ENCODE data around the gene CLIP1. TPM values are rescaled to one million over a fixed set of nuclear protein-coding genes. Genes with fewer than 3 reads are reported as not detected.
A peak's percentile ranks its signal among the peaks of the same experiment; 100 is the strongest.

CLIP1 gene
- polyA plus RNA-seq, 4 donors, result 16.1 to 34.9 (median 19.7) TPM

DNA sequence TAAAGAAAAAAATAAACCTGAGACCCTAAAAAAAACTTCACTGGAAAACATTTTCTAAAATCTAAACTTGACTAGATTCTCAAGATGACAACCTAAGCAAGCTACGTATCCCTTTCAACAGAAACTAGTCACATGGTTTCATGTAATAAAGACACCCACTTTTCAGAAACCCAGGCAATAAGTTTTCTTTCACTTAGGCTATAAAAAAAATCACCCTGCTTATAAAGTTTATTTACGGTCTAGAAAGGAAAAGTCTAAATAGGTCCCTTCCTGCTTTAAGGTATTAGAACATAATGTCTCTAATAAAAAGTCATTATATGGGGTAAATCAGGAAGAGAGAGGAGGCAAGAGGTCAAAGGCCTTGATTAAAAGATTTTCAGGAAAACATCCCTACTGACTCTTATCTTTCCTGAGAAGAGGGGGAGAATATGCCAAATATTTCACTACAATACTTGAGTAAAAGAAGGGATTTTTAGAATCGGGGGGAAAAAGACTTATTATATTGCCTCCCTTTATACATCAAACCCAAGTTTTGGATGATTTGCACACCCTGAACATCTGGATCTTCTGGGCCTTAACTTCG lies 9.5 kb downstream of the CLIP1 start:
- H3K4me3 ChIP-seq (ENCODE audit: low read depth in 1 of 3, low read length in 3 of 3), result no peak overlapping the region
- no peak overlapping the region for H3K27ac ChIP-seq (ENCODE audit: low read depth in 1 of 3, low read length in 2 of 3)
- DNase-seq, result no peak
- H3K9me3 ChIP-seq (ENCODE audit: control insufficient read depth in 2 of 2, insufficient read depth in 1 of 2, low read depth in 1 of 2, low read length in 1 of 2), result peaks cover 0 to 4% of the 10 kb centered on the region in 2 donors
- no peak for FAIRE-seq
- 38 to 49% (median 45%) methylated on average over 4 of the region's 4 CpGs for WGBS, 3 donors
- H3K27me3 ChIP-seq (ENCODE audit: control insufficient read depth in 3 of 3, insufficient read depth in 3 of 3, low read length in 3 of 3), result no peaks in the 10 kb centered on the region
- peaks cover 0 to 14% (median 0%) of the 10 kb centered on the region in 3 donors for H3K36me3 ChIP-seq (ENCODE audit: control insufficient read depth in 3 of 3, insufficient read depth in 2 of 3, low read depth in 1 of 3, low read length in 3 of 3)
- peaks cover 0 to 6% (median 0%) of the 10 kb centered on the region in 3 donors for H3K4me1 ChIP-seq (ENCODE audit: control insufficient read depth in 3 of 3, insufficient read depth in 2 of 3, low read depth in 1 of 3, low read length in 2 of 3)

DNA sequence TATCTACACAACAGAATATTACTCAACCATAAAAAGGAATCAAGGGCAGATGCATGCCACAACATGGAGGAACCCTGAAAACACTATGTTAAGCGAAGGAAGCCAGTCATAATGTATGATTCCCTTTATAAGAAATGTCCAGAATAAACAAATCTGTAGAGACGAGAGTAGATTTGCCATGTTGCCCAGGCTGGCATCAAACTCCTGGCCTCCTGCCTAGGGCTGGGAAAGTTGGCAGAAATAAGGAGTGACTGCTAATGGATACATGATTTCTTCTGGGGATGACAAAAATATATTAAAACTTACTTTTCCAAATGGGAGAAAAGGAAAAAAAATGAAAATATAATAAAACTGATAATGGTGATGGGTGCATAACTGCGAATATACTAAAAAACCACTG lies 10.9 kb downstream of the CLIP1 start:
- peaks cover 0 to 7% (median 6%) of the 10 kb centered on the region in 3 donors for H3K4me1 ChIP-seq (ENCODE audit: control insufficient read depth in 3 of 3, insufficient read depth in 2 of 3, low read depth in 1 of 3, low read length in 2 of 3)
- no peak overlapping the region for H3K4me3 ChIP-seq (ENCODE audit: low read depth in 1 of 3, low read length in 3 of 3)
- H3K27ac ChIP-seq (ENCODE audit: low read depth in 1 of 3, low read length in 2 of 3), result no peak overlapping the region
- 92 to 95% (median 94%) methylated on average over 3 of the region's 3 CpGs for WGBS, 3 donors
- FAIRE-seq (no peak), DNase-seq (no peak)
- H3K27me3 ChIP-seq (ENCODE audit: control insufficient read depth in 3 of 3, insufficient read depth in 3 of 3, low read length in 3 of 3), result no peaks in the 10 kb centered on the region
- peaks cover 0 to 4% of the 10 kb centered on the region in 2 donors for H3K9me3 ChIP-seq (ENCODE audit: control insufficient read depth in 2 of 2, insufficient read depth in 1 of 2, low read depth in 1 of 2, low read length in 1 of 2)
- H3K36me3 ChIP-seq (ENCODE audit: control insufficient read depth in 3 of 3, insufficient read depth in 2 of 3, low read depth in 1 of 3, low read length in 3 of 3), result peaks cover 0 to 8% (median 0%) of the 10 kb centered on the region in 3 donors

DNA sequence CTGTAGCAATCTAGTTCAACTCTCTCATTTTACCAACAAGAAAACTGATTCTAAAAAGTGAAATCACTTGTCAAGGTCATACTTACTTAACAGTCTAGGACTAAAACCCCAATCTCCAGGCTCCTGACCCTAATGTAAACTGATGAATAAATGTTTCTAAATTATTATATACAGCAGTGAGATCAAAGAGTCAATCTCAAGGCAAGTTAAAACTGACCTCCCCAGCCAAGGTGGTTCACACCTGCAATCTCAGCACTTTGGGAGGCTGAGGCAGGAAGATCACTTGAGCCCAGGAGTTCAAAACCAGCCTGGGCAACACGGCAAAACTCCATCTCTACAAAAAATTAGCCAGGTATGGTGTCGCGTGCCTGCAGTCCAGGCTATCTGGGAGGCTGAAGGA lies 15.3 kb downstream of the CLIP1 start:
- peaks cover 0 to 9% (median 0%) of the 10 kb centered on the region in 3 donors for H3K36me3 ChIP-seq (ENCODE audit: control insufficient read depth in 3 of 3, insufficient read depth in 2 of 3, low read depth in 1 of 3, low read length in 3 of 3)
- H3K4me1 ChIP-seq (ENCODE audit: control insufficient read depth in 3 of 3, insufficient read depth in 2 of 3, low read depth in 1 of 3, low read length in 2 of 3), result peaks cover 0 to 14% (median 0%) of the 10 kb centered on the region in 3 donors
- no peak overlapping the region for H3K4me3 ChIP-seq (ENCODE audit: low read depth in 1 of 3, low read length in 3 of 3)
- H3K27ac ChIP-seq (ENCODE audit: low read depth in 1 of 3, low read length in 2 of 3), result no peak overlapping the region
- WGBS, 3 donors, result 90 to 94% (median 90%) methylated on average over 3 of the region's 3 CpGs
- no peak for DNase-seq
- peaks cover 0 to 4% of the 10 kb centered on the region in 2 donors for H3K9me3 ChIP-seq (ENCODE audit: control insufficient read depth in 2 of 2, insufficient read depth in 1 of 2, low read depth in 1 of 2, low read length in 1 of 2)
- no peaks in the 10 kb centered on the region for H3K27me3 ChIP-seq (ENCODE audit: control insufficient read depth in 3 of 3, insufficient read depth in 3 of 3, low read length in 3 of 3)
- FAIRE-seq, result no peak

DNA sequence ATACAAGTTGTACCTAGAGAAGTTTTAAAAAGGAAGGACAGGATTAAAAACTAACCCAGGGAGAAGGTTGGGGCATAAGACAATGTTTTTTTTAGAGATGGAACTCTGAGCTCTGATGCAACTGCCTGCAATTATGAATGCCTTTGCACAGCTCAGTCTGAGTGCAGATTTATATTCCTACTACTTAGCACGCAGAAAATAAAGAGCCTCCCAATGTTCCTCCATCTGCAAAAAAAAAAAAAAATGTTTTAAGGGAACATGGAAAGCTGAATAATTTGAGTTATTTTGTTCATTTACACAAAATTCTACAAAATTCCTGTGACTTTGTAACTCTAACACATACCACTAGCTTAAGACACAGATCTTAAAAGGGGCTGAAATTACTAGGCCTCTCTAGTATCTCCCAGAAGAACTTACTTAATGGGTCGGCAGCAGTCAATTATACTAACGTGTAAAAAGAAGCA lies 15.7 kb downstream of the CLIP1 start:
- H3K36me3 ChIP-seq (ENCODE audit: control insufficient read depth in 3 of 3, insufficient read depth in 2 of 3, low read depth in 1 of 3, low read length in 3 of 3), result peaks cover 0 to 12% (median 0%) of the 10 kb centered on the region in 3 donors
- H3K4me3 ChIP-seq (ENCODE audit: low read depth in 1 of 3, low read length in 3 of 3), result no peak overlapping the region
- peaks cover 0 to 4% of the 10 kb centered on the region in 2 donors for H3K9me3 ChIP-seq (ENCODE audit: control insufficient read depth in 2 of 2, insufficient read depth in 1 of 2, low read depth in 1 of 2, low read length in 1 of 2)
- H3K4me1 ChIP-seq (ENCODE audit: control insufficient read depth in 3 of 3, insufficient read depth in 2 of 3, low read depth in 1 of 3, low read length in 2 of 3), result peaks cover 0 to 14% (median 0%) of the 10 kb centered on the region in 3 donors
- peak in 1 of 2 donors; percentile 64 for DNase-seq
- WGBS, 3 donors, result 56 to 70% (median 57%) methylated on average over 3 of the region's 3 CpGs
- no peaks in the 10 kb centered on the region for H3K27me3 ChIP-seq (ENCODE audit: control insufficient read depth in 3 of 3, insufficient read depth in 3 of 3, low read length in 3 of 3)
- peak overlapping the region in 1 of 3 donors; percentile 49 for H3K27ac ChIP-seq (ENCODE audit: low read depth in 1 of 3, low read length in 2 of 3)
- FAIRE-seq, result no peak

DNA sequence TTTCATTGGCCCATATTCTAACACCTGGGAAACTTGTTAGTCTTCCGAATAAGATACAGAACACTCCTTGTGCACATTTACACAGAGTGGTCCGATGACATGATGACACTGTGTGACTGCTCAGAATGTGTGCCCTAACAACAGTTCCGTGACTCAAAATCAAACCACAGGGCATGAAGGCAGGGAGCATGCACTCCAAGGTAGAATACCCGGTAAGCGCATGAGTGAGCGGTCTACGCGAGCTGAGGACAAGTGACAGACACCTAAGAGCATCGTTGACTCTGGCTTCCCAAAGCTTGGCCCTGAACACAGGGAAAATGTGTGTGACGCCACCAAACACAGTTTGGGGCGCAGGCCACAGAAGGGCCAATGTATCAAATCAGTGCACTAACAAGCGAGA lies 18.6 kb downstream of the CLIP1 start:
- Histone ChIP-seq H3K27ac (ENCODE audit: low read depth in 1 of 3, low read length in 2 of 3) (no peak overlapping the region), H3K9me3 (ENCODE audit: control insufficient read depth in 2 of 2, insufficient read depth in 1 of 2, low read depth in 1 of 2, low read length in 1 of 2) (no peaks in the 10 kb centered on the region), H3K4me1 (ENCODE audit: control insufficient read depth in 3 of 3, insufficient read depth in 2 of 3, low read depth in 1 of 3, low read length in 2 of 3) (peaks cover 0 to 24% (median 3%) of the 10 kb centered on the region in 3 donors), H3K27me3 (ENCODE audit: control insufficient read depth in 3 of 3, insufficient read depth in 3 of 3, low read length in 3 of 3) (no peaks in the 10 kb centered on the region), H3K4me3 (ENCODE audit: low read depth in 1 of 3, low read length in 3 of 3) (no peak overlapping the region), H3K36me3 (ENCODE audit: control insufficient read depth in 3 of 3, insufficient read depth in 2 of 3, low read depth in 1 of 3, low read length in 3 of 3) (peaks cover 0 to 18% (median 0%) of the 10 kb centered on the region in 3 donors)
- WGBS, 3 donors, result 92 to 97% (median 94%) methylated on average over 12 of the region's 12 CpGs
- no peak for FAIRE-seq
- no peak for DNase-seq

DNA sequence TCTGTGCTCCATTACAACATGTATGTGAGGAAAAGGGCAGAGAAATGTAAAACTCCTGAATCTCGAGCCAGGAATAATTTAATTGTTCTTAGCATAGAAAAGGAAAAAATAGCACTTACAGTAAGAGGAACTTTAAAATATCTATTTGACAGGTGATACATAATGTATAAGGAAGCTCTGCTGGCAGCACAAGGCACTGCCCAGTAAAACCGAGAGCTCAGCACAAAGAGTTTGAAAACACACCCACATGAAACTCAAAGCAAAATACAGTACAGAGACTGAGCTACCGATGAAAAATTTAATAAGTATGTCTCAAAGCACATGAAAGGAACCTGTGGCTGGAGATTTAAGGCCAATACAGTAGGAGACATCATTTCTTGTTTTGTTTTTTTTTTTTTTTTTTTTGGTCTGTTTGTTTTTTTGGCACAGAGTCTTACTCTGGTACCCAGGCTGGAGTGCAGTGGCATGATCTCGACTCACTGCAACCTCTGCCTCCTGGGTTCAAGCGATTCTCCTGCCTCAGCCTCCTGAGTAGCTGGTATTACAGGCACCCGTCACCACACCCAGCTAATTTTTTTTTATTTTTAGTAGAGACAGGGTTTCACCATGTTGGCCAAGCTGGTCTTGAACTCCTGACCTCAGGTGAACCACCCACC lies 19.2 kb downstream of the CLIP1 start:
- FAIRE-seq (no peak), DNase-seq (no peak)
- no peak overlapping the region for H3K27ac ChIP-seq (ENCODE audit: low read depth in 1 of 3, low read length in 2 of 3)

DNA sequence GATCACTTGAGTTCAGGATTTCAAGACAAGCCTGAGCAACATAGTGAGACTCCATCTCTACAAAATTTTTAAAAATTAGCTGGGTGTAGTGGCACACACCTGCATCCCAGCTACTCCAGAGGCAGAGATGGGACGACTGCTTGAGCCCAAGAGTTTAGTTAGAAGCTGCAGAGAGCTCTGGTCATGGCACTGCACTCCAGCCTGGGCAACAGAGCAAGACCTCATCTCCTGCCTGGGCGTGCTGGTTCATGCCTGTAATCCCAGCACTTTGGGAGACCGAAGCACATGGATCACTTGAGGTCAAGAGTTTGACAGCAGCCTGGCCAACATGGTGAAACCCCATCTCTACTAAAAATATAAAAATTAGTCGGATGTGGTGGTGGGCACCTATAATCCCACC lies 20.2 kb downstream of the CLIP1 start:
- no peak overlapping the region for H3K27ac ChIP-seq (ENCODE audit: low read depth in 1 of 3, low read length in 2 of 3)
- peaks cover 0 to 19% (median 0%) of the 10 kb centered on the region in 3 donors for H3K36me3 ChIP-seq (ENCODE audit: control insufficient read depth in 3 of 3, insufficient read depth in 2 of 3, low read depth in 1 of 3, low read length in 3 of 3)
- DNase-seq, result no peak
- peaks cover 0 to 22% (median 3%) of the 10 kb centered on the region in 3 donors for H3K4me1 ChIP-seq (ENCODE audit: control insufficient read depth in 3 of 3, insufficient read depth in 2 of 3, low read depth in 1 of 3, low read length in 2 of 3)
- FAIRE-seq, result no peak
- no peaks in the 10 kb centered on the region for H3K9me3 ChIP-seq (ENCODE audit: control insufficient read depth in 2 of 2, insufficient read depth in 1 of 2, low read depth in 1 of 2, low read length in 1 of 2)
- no peak overlapping the region for H3K4me3 ChIP-seq (ENCODE audit: low read depth in 1 of 3, low read length in 3 of 3)
- H3K27me3 ChIP-seq (ENCODE audit: control insufficient read depth in 3 of 3, insufficient read depth in 3 of 3, low read length in 3 of 3), result no peaks in the 10 kb centered on the region
- 93 to 95% (median 94%) methylated on average over 4 of the region's 4 CpGs for WGBS, 3 donors

More for the DNA sequence above, 19.2 kb downstream of the CLIP1 start:
- H3K36me3 ChIP-seq (ENCODE audit: control insufficient read depth in 3 of 3, insufficient read depth in 2 of 3, low read depth in 1 of 3, low read length in 3 of 3), result peaks cover 0 to 18% (median 0%) of the 10 kb centered on the region in 3 donors
- WGBS, 3 donors, result 73 to 88% (median 79%) methylated on average over 6 of the region's 6 CpGs
- no peak overlapping the region for H3K4me3 ChIP-seq (ENCODE audit: low read depth in 1 of 3, low read length in 3 of 3)
- H3K4me1 ChIP-seq (ENCODE audit: control insufficient read depth in 3 of 3, insufficient read depth in 2 of 3, low read depth in 1 of 3, low read length in 2 of 3), result peaks cover 0 to 24% (median 3%) of the 10 kb centered on the region in 3 donors
- no peaks in the 10 kb centered on the region for H3K9me3 ChIP-seq (ENCODE audit: control insufficient read depth in 2 of 2, insufficient read depth in 1 of 2, low read depth in 1 of 2, low read length in 1 of 2)
- no peaks in the 10 kb centered on the region for H3K27me3 ChIP-seq (ENCODE audit: control insufficient read depth in 3 of 3, insufficient read depth in 3 of 3, low read length in 3 of 3)

DNA sequence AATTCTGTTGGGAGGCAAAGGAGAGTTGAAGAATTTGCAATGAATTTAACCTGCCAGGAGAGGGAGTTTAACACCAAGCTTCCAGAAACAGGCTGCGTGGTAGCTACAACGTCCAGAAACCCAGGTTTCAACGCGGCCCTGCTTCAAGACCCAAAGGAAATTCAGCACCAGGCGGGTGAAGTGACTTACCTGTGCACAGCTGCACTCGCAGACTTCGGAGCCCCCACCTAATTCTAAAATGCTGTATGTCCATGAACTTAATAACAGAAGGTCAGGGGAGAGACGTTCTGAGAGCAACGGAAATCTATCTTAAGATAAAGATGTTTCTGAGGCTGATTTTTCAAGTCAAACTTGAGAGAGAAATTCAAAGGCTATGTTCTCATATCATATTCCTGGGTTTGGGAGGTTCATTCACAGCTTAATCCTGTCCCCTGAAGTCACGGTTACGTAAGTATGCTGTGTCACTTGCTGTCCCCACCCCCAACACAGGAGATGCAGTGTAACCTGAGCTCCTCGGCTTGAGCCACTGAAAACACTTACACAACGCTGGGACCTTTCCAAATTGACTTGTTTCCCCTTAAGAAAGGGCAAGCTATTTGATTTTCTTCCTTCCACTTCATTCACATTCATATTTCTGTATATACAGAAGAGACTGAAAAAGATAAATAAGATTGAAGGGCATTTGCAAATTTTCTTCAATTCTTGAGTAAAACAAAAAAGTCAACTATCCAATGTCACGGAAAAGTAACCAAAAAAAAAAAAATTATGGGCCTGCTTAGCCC lies 22.7 kb downstream of the CLIP1 start:
- DNase-seq (peak; percentile 71), FAIRE-seq (no peak)
- peak overlapping the region; percentile 74 to 97 (median 75) for H3K27ac ChIP-seq (ENCODE audit: low read depth in 1 of 3, low read length in 2 of 3)
- H3K36me3 ChIP-seq (ENCODE audit: control insufficient read depth in 3 of 3, insufficient read depth in 2 of 3, low read depth in 1 of 3, low read length in 3 of 3), result peaks cover 0 to 23% (median 5%) of the 10 kb centered on the region in 3 donors
- no peaks in the 10 kb centered on the region for H3K9me3 ChIP-seq (ENCODE audit: control insufficient read depth in 2 of 2, insufficient read depth in 1 of 2, low read depth in 1 of 2, low read length in 1 of 2)
- WGBS, 3 donors, result 30 to 36% (median 32%) methylated on average over 14 of the region's 14 CpGs
- H3K27me3 ChIP-seq (ENCODE audit: control insufficient read depth in 3 of 3, insufficient read depth in 3 of 3, low read length in 3 of 3), result no peaks in the 10 kb centered on the region
- no peak overlapping the region for H3K4me3 ChIP-seq (ENCODE audit: low read depth in 1 of 3, low read length in 3 of 3)
- H3K4me1 ChIP-seq (ENCODE audit: control insufficient read depth in 3 of 3, insufficient read depth in 2 of 3, low read depth in 1 of 3, low read length in 2 of 3), result peaks cover 0 to 10% (median 3%) of the 10 kb centered on the region in 3 donors

Data from small intestine (tissue), 7 donors.